Stomach (tissue), 4 donors: ENCODE measurements around the gene CCDC178.

Experiments used
- POLR2A ChIP-seq, 4 donors: fragments of 450-650 bp; IDR thresholded peaks; one replicate each; pipeline ENCODE4 v1.6.1; 2016; ENCODE audit warnings: antibody characterized with exemption in 4 of 4, control low read depth in 2 of 4, mild to moderate bottlenecking in 1 of 4, moderate library complexity in 1 of 4
- POLR2AphosphoS5 ChIP-seq, 3 donors: sonication (generic); formaldehyde crosslinking; IDR thresholded peaks; one replicate each; pipeline ENCODE4 v1.6.1; 2016; ENCODE audit warnings: antibody characterized with exemption in 3 of 3
- TF ChIP-seq, protein P1 (sequence below), 7 experiments: fragments of 450-650 bp in 4 of 7; fragments of 200-600 bp in 3 of 7; sonication (generic) in 3 of 7; IDR thresholded peaks; one replicate each; pipeline ENCODE4 v1.5.1; 2016 to 2019; ENCODE audit warnings: antibody characterized with exemption in 7 of 7, control low read depth in 2 of 7, mild to moderate bottlenecking in 1 of 7

DNA sequence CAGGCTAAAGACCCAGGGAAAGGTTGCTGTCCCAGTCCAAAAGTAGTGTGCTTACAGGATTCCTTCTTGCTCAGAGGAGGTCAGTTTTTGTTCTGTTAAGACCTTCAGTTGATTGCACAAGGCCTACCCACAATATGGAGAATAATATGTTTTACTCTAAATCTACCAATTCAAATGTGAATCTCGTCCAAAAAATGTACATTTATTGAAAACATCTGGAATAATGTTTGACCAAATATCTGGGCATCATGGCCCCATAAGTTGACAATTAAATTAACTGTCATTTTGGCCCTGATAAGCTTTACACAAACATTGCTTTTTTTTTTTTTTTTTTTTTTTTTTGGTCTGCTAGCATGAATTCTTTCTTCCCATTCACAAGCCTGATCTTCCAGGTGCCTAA lies 109.8 kb downstream of the CCDC178 start:
- TF ChIP-seq POLR2A (IDR thresholded peaks at IDR 0.05) (no peak), POLR2AphosphoS5 (IDR thresholded peaks at IDR 0.05) (no peak)
- TF ChIP-seq, protein P1, sequence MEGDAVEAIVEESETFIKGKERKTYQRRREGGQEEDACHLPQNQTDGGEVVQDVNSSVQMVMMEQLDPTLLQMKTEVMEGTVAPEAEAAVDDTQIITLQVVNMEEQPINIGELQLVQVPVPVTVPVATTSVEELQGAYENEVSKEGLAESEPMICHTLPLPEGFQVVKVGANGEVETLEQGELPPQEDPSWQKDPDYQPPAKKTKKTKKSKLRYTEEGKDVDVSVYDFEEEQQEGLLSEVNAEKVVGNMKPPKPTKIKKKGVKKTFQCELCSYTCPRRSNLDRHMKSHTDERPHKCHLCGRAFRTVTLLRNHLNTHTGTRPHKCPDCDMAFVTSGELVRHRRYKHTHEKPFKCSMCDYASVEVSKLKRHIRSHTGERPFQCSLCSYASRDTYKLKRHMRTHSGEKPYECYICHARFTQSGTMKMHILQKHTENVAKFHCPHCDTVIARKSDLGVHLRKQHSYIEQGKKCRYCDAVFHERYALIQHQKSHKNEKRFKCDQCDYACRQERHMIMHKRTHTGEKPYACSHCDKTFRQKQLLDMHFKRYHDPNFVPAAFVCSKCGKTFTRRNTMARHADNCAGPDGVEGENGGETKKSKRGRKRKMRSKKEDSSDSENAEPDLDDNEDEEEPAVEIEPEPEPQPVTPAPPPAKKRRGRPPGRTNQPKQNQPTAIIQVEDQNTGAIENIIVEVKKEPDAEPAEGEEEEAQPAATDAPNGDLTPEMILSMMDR (IDR thresholded peaks at IDR 0.05): no peak
